ENCODE data around the gene CTDP1.

DNA sequence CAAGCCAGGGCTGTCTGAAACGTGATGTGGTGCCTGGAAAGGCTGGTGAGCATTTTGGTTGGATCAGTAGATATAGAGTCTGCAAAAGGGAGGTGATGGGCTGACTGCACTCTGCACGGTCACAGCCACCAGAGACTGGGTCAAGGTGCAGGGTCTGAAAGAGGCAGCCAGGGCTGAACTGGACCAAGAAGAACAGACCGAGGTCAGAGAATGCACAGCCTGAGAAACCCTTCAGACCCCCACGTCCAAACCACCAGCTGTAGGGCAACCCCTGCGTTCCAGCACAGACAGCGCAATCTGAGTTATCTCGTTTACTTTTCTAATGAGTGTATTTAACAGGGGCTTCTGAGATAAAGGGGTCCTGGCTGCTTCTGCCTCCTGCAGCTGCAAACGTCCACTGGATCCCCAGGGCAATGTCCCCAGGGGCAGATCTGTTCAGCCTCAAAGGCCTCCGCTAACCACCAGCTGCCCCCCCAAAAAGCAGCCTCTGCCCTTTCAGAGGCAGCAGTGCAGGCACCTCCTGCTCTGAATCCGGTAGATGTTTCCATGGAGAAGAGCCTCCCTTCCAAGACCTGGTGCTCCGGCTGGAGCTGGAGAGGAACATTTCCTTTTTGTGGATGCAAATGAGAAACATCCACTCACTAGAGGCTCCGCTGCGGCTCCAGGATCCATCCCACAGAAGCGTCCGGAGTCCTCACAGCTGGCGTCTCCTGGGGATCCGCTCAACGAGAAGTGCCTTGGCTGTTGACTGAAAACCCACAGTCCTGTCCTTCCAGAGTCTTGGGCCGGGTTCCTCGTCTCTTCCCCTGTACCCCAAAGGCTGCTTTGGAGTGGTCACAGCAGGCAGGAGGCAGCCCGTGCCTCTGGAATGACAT, 117.2 kb downstream of the CTDP1 start:
- TF ChIP-seq, protein P1, sequence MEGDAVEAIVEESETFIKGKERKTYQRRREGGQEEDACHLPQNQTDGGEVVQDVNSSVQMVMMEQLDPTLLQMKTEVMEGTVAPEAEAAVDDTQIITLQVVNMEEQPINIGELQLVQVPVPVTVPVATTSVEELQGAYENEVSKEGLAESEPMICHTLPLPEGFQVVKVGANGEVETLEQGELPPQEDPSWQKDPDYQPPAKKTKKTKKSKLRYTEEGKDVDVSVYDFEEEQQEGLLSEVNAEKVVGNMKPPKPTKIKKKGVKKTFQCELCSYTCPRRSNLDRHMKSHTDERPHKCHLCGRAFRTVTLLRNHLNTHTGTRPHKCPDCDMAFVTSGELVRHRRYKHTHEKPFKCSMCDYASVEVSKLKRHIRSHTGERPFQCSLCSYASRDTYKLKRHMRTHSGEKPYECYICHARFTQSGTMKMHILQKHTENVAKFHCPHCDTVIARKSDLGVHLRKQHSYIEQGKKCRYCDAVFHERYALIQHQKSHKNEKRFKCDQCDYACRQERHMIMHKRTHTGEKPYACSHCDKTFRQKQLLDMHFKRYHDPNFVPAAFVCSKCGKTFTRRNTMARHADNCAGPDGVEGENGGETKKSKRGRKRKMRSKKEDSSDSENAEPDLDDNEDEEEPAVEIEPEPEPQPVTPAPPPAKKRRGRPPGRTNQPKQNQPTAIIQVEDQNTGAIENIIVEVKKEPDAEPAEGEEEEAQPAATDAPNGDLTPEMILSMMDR (IDR thresholded peaks at IDR 0.05) = no peak
- TF ChIP-seq POLR2A (IDR thresholded peaks at IDR 0.05) (no peak), POLR2AphosphoS5 (IDR thresholded peaks at IDR 0.05) (no peak), EP300 (IDR thresholded peaks at IDR 0.05) (no peak)

All from gastroesophageal sphincter (tissue), 3 donors.